HEK293 (cell line): Measurements from ENCODE around the gene SRRM4.

Experiments
- BCL11A ChIP-seq: fragments of 450-650 bp; formaldehyde crosslinking; IDR thresholded peaks from 2 replicates; pipeline ENCODE4 v1.5.1; 2016; ENCODE audit warnings: low read depth, missing biosample characterization, missing genetic modification characterization
- KLF10 ChIP-seq: fragments of 450-650 bp; IDR thresholded peaks from 2 replicates; pipeline ENCODE4 v1.5.1; 2018; ENCODE audit warnings: missing biosample characterization, mild to moderate bottlenecking, missing genetic modification characterization
- TCF7L2 ChIP-seq: IDR thresholded peaks from 2 replicates; pipeline ENCODE4 v1.6.1; 2011; ENCODE audit warnings: low read depth, mild to moderate bottlenecking, inconsistent platforms, low read length, moderate library complexity, borderline replicate concordance
- ZNF768 ChIP-seq: fragments of 450-650 bp; formaldehyde crosslinking; IDR thresholded peaks from 2 replicates; pipeline ENCODE4 v1.5.1; 2018; ENCODE audit warnings: missing biosample characterization, mild to moderate bottlenecking, missing genetic modification characterization
- ZNF837 ChIP-seq: fragments of 450-650 bp; formaldehyde crosslinking; IDR thresholded peaks from 2 replicates; pipeline ENCODE4 v1.5.1; 2016; ENCODE audit warnings: missing biosample characterization, missing genetic modification characterization
- TF ChIP-seq, protein P1 (sequence below): fragments of 450-650 bp; formaldehyde crosslinking; conservative IDR thresholded peaks from 2 replicates; pipeline ENCODE4 v1.5.1; 2016; ENCODE audit warnings: low read depth, missing biosample characterization, missing genetic modification characterization
- TF ChIP-seq, protein P2 (sequence below): fragments of 450-650 bp; formaldehyde crosslinking; IDR thresholded peaks from 2 replicates; pipeline ENCODE4 v1.5.1; 2016; ENCODE audit warnings: missing biosample characterization, missing genetic modification characterization

GRCh38 chr12:119008691-119009221, 27.4 kb downstream of the SRRM4 start:
- no peak for TF ChIP-seq ZNF837 (tag by site-specific recombination)
- no peak for TF ChIP-seq KLF10 (tag by site-specific recombination)
- TF ChIP-seq, protein P1, sequence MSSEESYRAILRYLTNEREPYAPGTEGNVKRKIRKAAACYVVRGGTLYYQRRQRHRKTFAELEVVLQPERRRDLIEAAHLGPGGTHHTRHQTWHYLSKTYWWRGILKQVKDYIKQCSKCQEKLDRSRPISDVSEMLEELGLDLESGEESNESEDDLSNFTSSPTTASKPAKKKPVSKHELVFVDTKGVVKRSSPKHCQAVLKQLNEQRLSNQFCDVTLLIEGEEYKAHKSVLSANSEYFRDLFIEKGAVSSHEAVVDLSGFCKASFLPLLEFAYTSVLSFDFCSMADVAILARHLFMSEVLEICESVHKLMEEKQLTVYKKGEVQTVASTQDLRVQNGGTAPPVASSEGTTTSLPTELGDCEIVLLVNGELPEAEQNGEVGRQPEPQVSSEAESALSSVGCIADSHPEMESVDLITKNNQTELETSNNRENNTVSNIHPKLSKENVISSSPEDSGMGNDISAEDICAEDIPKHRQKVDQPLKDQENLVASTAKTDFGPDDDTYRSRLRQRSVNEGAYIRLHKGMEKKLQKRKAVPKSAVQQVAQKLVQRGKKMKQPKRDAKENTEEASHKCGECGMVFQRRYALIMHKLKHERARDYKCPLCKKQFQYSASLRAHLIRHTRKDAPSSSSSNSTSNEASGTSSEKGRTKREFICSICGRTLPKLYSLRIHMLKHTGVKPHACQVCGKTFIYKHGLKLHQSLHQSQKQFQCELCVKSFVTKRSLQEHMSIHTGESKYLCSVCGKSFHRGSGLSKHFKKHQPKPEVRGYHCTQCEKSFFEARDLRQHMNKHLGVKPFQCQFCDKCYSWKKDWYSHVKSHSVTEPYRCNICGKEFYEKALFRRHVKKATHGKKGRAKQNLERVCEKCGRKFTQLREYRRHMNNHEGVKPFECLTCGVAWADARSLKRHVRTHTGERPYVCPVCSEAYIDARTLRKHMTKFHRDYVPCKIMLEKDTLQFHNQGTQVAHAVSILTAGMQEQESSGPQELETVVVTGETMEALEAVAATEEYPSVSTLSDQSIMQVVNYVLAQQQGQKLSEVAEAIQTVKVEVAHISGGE (tag by site-specific recombination): no peak
- TF ChIP-seq, protein P2, sequence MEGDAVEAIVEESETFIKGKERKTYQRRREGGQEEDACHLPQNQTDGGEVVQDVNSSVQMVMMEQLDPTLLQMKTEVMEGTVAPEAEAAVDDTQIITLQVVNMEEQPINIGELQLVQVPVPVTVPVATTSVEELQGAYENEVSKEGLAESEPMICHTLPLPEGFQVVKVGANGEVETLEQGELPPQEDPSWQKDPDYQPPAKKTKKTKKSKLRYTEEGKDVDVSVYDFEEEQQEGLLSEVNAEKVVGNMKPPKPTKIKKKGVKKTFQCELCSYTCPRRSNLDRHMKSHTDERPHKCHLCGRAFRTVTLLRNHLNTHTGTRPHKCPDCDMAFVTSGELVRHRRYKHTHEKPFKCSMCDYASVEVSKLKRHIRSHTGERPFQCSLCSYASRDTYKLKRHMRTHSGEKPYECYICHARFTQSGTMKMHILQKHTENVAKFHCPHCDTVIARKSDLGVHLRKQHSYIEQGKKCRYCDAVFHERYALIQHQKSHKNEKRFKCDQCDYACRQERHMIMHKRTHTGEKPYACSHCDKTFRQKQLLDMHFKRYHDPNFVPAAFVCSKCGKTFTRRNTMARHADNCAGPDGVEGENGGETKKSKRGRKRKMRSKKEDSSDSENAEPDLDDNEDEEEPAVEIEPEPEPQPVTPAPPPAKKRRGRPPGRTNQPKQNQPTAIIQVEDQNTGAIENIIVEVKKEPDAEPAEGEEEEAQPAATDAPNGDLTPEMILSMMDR (tag by site-specific recombination): no peak
- TF ChIP-seq BCL11A (tag by site-specific recombination): no peak
- no peak for TF ChIP-seq ZNF768 (tag by site-specific recombination)
- TF ChIP-seq TCF7L2: no peak
